ENCODE measurements around the gene TNFSF13B.

Gene TNFSF13B

GRCh38 chr13:108281901-108282300 lies 12.4 kb downstream of the TNFSF13B start:
- TF ChIP-seq, protein P1, sequence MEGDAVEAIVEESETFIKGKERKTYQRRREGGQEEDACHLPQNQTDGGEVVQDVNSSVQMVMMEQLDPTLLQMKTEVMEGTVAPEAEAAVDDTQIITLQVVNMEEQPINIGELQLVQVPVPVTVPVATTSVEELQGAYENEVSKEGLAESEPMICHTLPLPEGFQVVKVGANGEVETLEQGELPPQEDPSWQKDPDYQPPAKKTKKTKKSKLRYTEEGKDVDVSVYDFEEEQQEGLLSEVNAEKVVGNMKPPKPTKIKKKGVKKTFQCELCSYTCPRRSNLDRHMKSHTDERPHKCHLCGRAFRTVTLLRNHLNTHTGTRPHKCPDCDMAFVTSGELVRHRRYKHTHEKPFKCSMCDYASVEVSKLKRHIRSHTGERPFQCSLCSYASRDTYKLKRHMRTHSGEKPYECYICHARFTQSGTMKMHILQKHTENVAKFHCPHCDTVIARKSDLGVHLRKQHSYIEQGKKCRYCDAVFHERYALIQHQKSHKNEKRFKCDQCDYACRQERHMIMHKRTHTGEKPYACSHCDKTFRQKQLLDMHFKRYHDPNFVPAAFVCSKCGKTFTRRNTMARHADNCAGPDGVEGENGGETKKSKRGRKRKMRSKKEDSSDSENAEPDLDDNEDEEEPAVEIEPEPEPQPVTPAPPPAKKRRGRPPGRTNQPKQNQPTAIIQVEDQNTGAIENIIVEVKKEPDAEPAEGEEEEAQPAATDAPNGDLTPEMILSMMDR (conservative IDR thresholded peaks at IDR 0.05; ENCODE audit: low read depth, low read length), result no peak
- DNase-seq (ENCODE audit: low read depth), result peak; percentile 26
- no peak overlapping the region for H3K4me3 ChIP-seq (ENCODE audit: low read depth, low read length)

DNA sequence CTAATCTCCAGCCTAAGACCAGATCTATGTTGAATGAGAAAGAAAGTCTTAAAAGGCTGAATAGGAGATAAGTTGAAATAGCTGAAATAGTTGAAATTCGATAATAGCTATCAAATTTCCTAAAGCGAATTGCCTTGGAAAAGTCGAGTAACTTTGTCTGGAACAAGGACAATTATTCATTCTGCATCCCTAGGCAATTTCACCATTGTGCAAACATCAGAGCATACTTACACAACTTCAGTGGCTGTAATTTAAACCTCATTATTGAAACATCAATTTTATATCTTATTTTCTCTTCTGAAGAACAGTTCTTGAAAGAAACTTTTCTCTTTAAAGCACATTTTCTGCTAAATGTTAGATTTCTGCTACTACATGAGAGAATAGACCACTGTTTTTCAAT lies 13.6 kb downstream of the TNFSF13B start:
- TF ChIP-seq, protein P1 (conservative IDR thresholded peaks at IDR 0.05; ENCODE audit: low read depth, low read length), result no peak
- peak; percentile 26 for DNase-seq (ENCODE audit: low read depth)
- no peak overlapping the region for H3K4me3 ChIP-seq (ENCODE audit: low read depth, low read length)

- TF ChIP-seq, protein P1 (conservative IDR thresholded peaks at IDR 0.05; ENCODE audit: low read depth, low read length), result no peak
- no peak overlapping the region for H3K4me3 ChIP-seq (ENCODE audit: low read depth, low read length)
- DNase-seq (ENCODE audit: low read depth), result no peak
These were observed 19.2 kb downstream of the TNFSF13B start for GRCh38 chr13:108288741-108289140.

GRCh38 chr13:108289819-108290218 lies 20.3 kb downstream of the TNFSF13B start:
- no peak overlapping the region for H3K4me3 ChIP-seq (ENCODE audit: low read depth, low read length)
- TF ChIP-seq, protein P1 (conservative IDR thresholded peaks at IDR 0.05; ENCODE audit: low read depth, low read length), result no peak
- DNase-seq (ENCODE audit: low read depth), result no peak

DNA sequence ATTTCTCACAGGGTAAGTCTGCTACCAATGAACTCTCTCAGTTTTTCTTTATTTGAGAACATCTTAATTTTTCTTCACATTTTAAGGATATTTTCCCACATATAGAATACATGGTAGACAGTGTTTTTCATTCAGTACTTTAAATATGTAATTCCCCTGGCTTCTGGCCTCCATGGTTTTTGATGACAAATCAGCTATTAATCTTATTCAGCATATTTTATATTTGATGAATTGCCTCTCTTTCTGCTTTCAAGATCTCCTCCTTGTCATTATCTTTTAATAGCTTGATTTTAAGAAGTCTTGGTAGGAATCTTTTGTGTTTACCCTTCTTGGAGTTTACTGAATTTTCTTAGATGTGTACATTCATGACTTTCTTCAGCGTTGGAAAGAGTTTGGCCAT lies 27.6 kb downstream of the TNFSF13B start:
- TF ChIP-seq, protein P1 (conservative IDR thresholded peaks at IDR 0.05; ENCODE audit: low read depth, low read length), result no peak
- no peak for DNase-seq (ENCODE audit: low read depth)
- no peak overlapping the region for H3K4me3 ChIP-seq (ENCODE audit: low read depth, low read length)

- DNase-seq (ENCODE audit: low read depth), result no peak
These were observed 32.8 kb downstream of the TNFSF13B start for GRCh38 chr13:108302279-108302678.

More at GRCh38 chr13:108302279-108302678, 32.8 kb downstream of the TNFSF13B start:
- TF ChIP-seq, protein P1 (conservative IDR thresholded peaks at IDR 0.05; ENCODE audit: low read depth, low read length), result no peak
- no peak overlapping the region for H3K4me3 ChIP-seq (ENCODE audit: low read depth, low read length)
